Activated B cell treated with CpG ODN at 0.5 μM for 24 hours (primary cell): ENCODE measurements around the gene CAVIN3. TPM values are rescaled to one million over a fixed set of nuclear protein-coding genes. Genes with fewer than 3 reads are reported as not detected.

Experiments used
- ATAC-seq: fragments of 200-7000 bp; cut with Tn5 transposase; one replicate; pipeline ENCODE4 v1.10.0; 2021; ENCODE audit warnings: low read depth, mild to moderate bottlenecking, moderate library complexity
- CTCF ChIA-PET: fragments of 350-600 bp; sonication (Branson Sonifier 250); formaldehyde crosslinking; loops from one replicate; lab custom pipeline; 2021; ENCODE audit warnings: antibody characterized with exemption; lab: Charles Lee
- POLR2A ChIA-PET: fragments of 350-600 bp; sonication (Branson Sonifier 250); formaldehyde crosslinking; loops from one replicate; lab custom pipeline; 2021; ENCODE audit warnings: antibody characterized with exemption; lab: Charles Lee
- DNase-seq: peaks from one replicate; pipeline ENCODE4 v3.0.0; 2022
- H3K27ac Mint-ChIP-seq: one replicate; pipeline ENCODE4 v1.8.0; 2020; ENCODE audit warnings: mixed read lengths
- H3K27me3 Mint-ChIP-seq: one replicate; pipeline ENCODE4 v1.8.0; 2021; ENCODE audit warnings: mixed read lengths
- H3K36me3 Mint-ChIP-seq: one replicate; pipeline ENCODE4 v1.8.0; 2021; ENCODE audit warnings: low read depth, mixed read lengths
- H3K4me1 Mint-ChIP-seq: one replicate; pipeline ENCODE4 v1.8.0; 2021; ENCODE audit warnings: mixed read lengths
- H3K4me3 Mint-ChIP-seq: one replicate; pipeline ENCODE4 v1.8.0; 2020; ENCODE audit warnings: mild to moderate bottlenecking, mixed read lengths
- H3K9me3 Mint-ChIP-seq: one replicate; pipeline ENCODE4 v1.8.0; 2020; ENCODE audit warnings: mixed read lengths
- CTCF ChIP-seq: fragments of 200-600 bp; IDR thresholded peaks from one replicate; pipeline ENCODE4 v1.8.0; 2022; ENCODE audit warnings: antibody characterized with exemption, mild to moderate bottlenecking
- intact Hi-C: fragments of 100-400 bp; cut with micrococcal nuclease; formaldehyde crosslinking; loops from one replicate; pipeline ENCODE4 v1.15.1; 2024
- total RNA-seq: library from RNA; stranded (reverse); gene quantifications from 2 replicates; pipeline ENCODE4 v1.2.3, GENCODE V29; 2022

The CAVIN3 gene
- total RNA-seq, 1 donor from 2014 or later: 0.55 TPM

DNA sequence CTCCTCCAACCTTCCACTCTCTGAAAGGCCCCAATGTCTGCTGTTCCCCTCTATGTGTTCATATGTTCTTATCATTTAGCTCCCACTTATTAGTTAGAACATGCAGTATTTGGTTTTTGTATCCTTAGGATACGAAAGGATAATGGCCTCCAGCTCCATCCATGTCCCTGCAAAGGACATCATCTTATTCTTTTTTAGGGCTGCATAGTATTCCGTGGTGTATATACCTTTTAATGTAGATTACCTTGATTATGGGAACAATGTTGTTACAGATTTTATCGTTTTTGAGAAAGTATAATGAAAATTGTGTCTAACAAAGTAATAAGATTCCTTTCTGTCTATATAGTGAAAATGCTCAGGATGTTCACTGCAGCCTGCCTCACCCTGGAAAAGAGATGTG is 16.0 kb upstream of the CAVIN3 start:
- Mint-ChIP-seq H3K27me3 (peaks cover 16% of the 10 kb centered on the region), H3K36me3 (no peaks in the 10 kb centered on the region), H3K27ac (no peak overlapping the region), H3K9me3 (peaks cover 5% of the 10 kb centered on the region), H3K4me1 (no peaks in the 10 kb centered on the region), H3K4me3 (no peak overlapping the region)
- ChIA-PET POLR2A (no interaction called here), CTCF (interaction anchor here (0.8 kb wide), 1 partner anchor 107 kb away, joined by 4 read pairs; no protein-coding TSS in a partner anchor)
- no peak for TF ChIP-seq CTCF
- no peak for ATAC-seq
- intact Hi-C loops: no loop called here
- DNase-seq: no peak

GRCh38 chr11:6334806-6335205 is 14.5 kb upstream of the CAVIN3 start:
- H3K4me1 Mint-ChIP-seq: no peaks in the 10 kb centered on the region
- peaks cover 5% of the 10 kb centered on the region for H3K9me3 Mint-ChIP-seq
- peaks cover 16% of the 10 kb centered on the region for H3K27me3 Mint-ChIP-seq
- no peak overlapping the region for H3K4me3 Mint-ChIP-seq
- no peak for DNase-seq
- ChIA-PET POLR2A (no interaction called here), CTCF (no interaction called here)
- H3K36me3 Mint-ChIP-seq: no peaks in the 10 kb centered on the region
- intact Hi-C loops: no loop called here
- no peak for ATAC-seq
- no peak overlapping the region for H3K27ac Mint-ChIP-seq
- no peak for TF ChIP-seq CTCF

DNA sequence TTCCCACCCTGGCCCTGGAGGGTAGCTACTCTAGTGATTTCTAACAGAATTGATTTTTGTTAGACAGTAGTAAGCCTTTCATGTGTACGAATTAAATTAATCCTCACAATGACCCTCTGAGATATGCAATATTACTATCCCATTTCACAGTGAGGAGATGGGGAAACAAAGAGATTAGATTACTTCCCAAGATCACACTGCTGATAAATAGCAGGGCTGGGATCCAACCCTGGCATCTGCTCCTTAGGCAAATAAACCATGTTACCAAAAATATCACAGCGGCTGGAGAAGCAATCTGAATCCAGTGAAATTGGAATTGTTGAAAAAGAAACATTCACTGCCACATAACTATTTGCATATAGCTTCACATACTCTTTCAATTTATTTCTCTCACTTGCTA is 12.8 kb upstream of the CAVIN3 start:
- intact Hi-C loops: no loop called here
- DNase-seq (no peak), ATAC-seq (no peak)
- H3K36me3 Mint-ChIP-seq: no peaks in the 10 kb centered on the region
- POLR2A ChIA-PET: no interaction called here
- H3K4me1 Mint-ChIP-seq: no peaks in the 10 kb centered on the region
- no peak overlapping the region for H3K27ac Mint-ChIP-seq
- peaks cover 5% of the 10 kb centered on the region for H3K9me3 Mint-ChIP-seq
- CTCF ChIA-PET: no interaction called here
- no peak for TF ChIP-seq CTCF
- H3K27me3 Mint-ChIP-seq: peaks cover 12% of the 10 kb centered on the region
- H3K4me3 Mint-ChIP-seq: no peak overlapping the region

GRCh38 chr11:6332066-6332465 is 11.8 kb upstream of the CAVIN3 start:
- intact Hi-C loops: no loop called here
- Mint-ChIP-seq H3K4me3 (no peak overlapping the region), H3K27me3 (peaks cover 21% of the 10 kb centered on the region), H3K36me3 (no peaks in the 10 kb centered on the region), H3K9me3 (peaks cover 5% of the 10 kb centered on the region), H3K4me1 (no peaks in the 10 kb centered on the region), H3K27ac (no peak overlapping the region)
- no peak for DNase-seq
- no peak for TF ChIP-seq CTCF
- no peak for ATAC-seq
- CTCF ChIA-PET: no interaction called here
- POLR2A ChIA-PET: no interaction called here

DNA sequence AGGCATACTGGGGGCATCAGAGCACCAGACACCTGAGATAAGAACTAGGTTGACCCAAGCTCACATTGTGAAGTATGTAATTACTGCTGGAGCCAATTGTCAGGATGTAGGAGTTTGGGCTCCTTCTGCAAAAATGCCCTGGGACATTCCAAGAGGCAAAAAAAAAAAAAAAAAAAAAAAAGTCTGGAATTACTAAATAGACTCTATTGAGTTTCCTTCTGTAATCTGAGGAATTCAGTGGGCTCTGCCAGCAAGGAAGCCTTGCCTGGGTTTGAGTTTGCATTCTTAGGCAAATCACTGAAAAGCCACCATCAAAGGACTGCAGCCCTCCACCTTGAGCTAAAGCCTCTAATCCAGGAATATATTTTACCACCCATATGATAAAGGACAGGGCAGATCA is 8.0 kb upstream of the CAVIN3 start:
- ChIA-PET CTCF (no interaction called here), POLR2A (no interaction called here)
- Mint-ChIP-seq H3K27ac (no peak overlapping the region), H3K4me1 (no peaks in the 10 kb centered on the region), H3K9me3 (no peaks in the 10 kb centered on the region), H3K36me3 (no peaks in the 10 kb centered on the region), H3K27me3 (peaks cover 25% of the 10 kb centered on the region), H3K4me3 (no peak overlapping the region)
- intact Hi-C loops: no loop called here
- no peak for ATAC-seq
- TF ChIP-seq CTCF: no peak
- no peak for DNase-seq
